Measurements from ENCODE around the gene NEK9. TPM values are rescaled to one million over a fixed set of nuclear protein-coding genes. Genes with fewer than 3 reads are reported as not detected.

The NEK9 gene
- total RNA-seq, 4 donors from 2014 or later = 28.7 to 73.9 (median 59.4) TPM

DNA sequence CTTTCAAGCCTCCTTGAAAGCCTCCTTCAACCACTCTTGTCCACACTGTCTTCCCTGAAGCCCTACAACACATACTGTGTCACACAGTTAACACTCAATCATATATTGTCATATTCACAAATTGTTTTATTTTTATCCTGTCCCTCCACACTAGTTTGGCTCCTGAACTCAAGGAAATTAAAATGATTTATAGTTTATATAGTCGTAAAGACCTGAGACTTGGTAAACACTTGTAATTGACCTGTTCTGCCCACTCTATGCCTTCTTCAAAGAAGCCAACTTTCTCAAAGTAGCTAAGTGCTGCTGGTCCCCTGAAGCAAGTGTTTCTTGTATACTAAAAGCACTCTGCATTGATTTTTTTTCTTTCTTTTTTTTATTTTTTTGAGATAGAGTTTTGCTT, 15.6 kb upstream of the NEK9 start:
- DNase-seq (ENCODE audit: low spot score in 2 of 2) = no peak
- TF ChIP-seq CTCF (IDR thresholded peaks at IDR 0.05) (no peak), POLR2A (IDR thresholded peaks at IDR 0.05) (no peak)
- intact Hi-C loops (cut with DNase I; ENCODE audit: low total_unique reads) = no loop called here
- WGBS, 2 donors = 21 to 23% methylated on average over 1 of the region's 1 CpG
- H3K4me3 ChIP-seq (ENCODE audit: low read depth, poor library complexity, severe bottlenecking) = no peak overlapping the region

GRCh38 chr14:75141967-75142366, 15.1 kb upstream of the NEK9 start:
- no peak for DNase-seq (ENCODE audit: low spot score in 2 of 2)
- intact Hi-C loops (cut with DNase I; ENCODE audit: low total_unique reads) = no loop called here
- no peak for TF ChIP-seq CTCF (IDR thresholded peaks at IDR 0.05)
- no peak for TF ChIP-seq POLR2A (IDR thresholded peaks at IDR 0.05)
- H3K4me3 ChIP-seq (ENCODE audit: low read depth, poor library complexity, severe bottlenecking) = no peak overlapping the region

DNA sequence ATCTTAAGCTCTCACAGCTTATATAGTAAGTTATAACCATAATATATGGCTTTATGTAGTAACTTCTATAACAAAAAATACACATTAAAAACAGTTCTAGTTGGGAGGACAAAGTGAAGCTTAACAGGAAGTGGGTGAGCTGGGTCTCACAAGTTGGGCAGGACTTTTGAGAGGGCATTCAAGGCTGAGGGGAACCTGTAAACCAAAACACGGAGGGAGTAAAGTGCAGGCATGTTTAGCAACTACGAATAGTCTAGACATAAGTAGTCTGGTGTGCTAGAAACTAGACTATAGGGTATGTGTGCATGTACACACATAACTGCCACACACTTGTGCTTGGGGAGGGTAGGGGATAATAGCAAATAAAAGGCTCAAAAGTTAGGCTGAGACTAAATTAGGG, 14.2 kb upstream of the NEK9 start:
- no peak overlapping the region for H3K4me3 ChIP-seq (ENCODE audit: low read depth, poor library complexity, severe bottlenecking)
- 63 to 66% methylated on average over 2 of the region's 2 CpGs for WGBS, 2 donors
- intact Hi-C loops (cut with DNase I; ENCODE audit: low total_unique reads) = no loop called here
- DNase-seq (ENCODE audit: low spot score in 2 of 2) = no peak
- TF ChIP-seq POLR2A (IDR thresholded peaks at IDR 0.05) (no peak), CTCF (IDR thresholded peaks at IDR 0.05) (no peak)

DNA sequence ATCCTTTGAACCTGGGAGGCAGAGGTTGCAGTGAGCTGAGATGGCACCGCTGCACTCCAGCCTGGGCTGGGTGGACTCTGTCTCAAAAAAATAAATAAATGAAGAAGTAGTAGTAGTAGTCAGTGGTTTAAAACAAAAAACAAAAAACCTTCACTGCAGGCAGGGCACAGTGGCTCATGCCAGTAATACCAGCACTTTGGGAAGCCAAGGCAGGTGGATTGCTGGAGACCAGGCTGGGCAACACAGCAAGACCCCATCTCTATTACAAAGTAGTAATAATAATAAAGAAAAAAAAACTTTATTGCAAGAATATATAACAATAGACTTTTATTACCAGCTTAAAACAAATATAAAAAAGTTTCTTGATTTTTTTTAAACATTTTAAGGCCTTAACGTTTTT, 13.8 kb upstream of the NEK9 start:
- WGBS, 2 donors = 87 to 90% methylated on average over 2 of the region's 2 CpGs
- TF ChIP-seq CTCF (IDR thresholded peaks at IDR 0.05) (no peak), POLR2A (IDR thresholded peaks at IDR 0.05) (no peak)
- intact Hi-C loops (cut with DNase I; ENCODE audit: low total_unique reads) = no loop called here
- H3K4me3 ChIP-seq (ENCODE audit: low read depth, poor library complexity, severe bottlenecking) = no peak overlapping the region
- no peak for DNase-seq (ENCODE audit: low spot score in 2 of 2)

GRCh38 chr14:75139185-75139584, 12.3 kb upstream of the NEK9 start:
- intact Hi-C loops (cut with DNase I; ENCODE audit: low total_unique reads) = no loop called here

More at GRCh38 chr14:75139185-75139584, 12.3 kb upstream of the NEK9 start:
- TF ChIP-seq CTCF (IDR thresholded peaks at IDR 0.05) (no peak), POLR2A (IDR thresholded peaks at IDR 0.05) (no peak)
- no peak overlapping the region for H3K4me3 ChIP-seq (ENCODE audit: low read depth, poor library complexity, severe bottlenecking)
- DNase-seq (ENCODE audit: low spot score in 2 of 2) = no peak
- 98 to 100% methylated on average over 2 of the region's 2 CpGs for WGBS, 2 donors
